H1 (cell line): ENCODE data around the gene WDR91. TPM values are rescaled to one million over a fixed set of nuclear protein-coding genes. Genes with fewer than 3 reads are reported as not detected.

Experiments
- EGR1 ChIP-seq: IDR thresholded peaks from 2 replicates; pipeline ENCODE4 v1.6.1; 2011; ENCODE audit warnings: low read depth, low read length, borderline replicate concordance
- JUN ChIP-seq: IDR thresholded peaks from 2 replicates; pipeline ENCODE4 v1.6.1; 2011; ENCODE audit warnings: low read depth, mild to moderate bottlenecking, improper control_type of control experiment, low read length
- JUND ChIP-seq: IDR thresholded peaks from 2 replicates; pipeline ENCODE4 v1.6.1; 2011; ENCODE audit warnings: mild to moderate bottlenecking, improper control_type of control experiment, low read length
- PHF8 ChIP-seq: fragments of 200-600 bp; sonication (generic); conservative IDR thresholded peaks from 2 replicates; pipeline ENCODE4 v1.7.1; 2012; ENCODE audit warnings: low read depth, mild to moderate bottlenecking, inconsistent platforms, low read length, moderate library complexity
- SP4 ChIP-seq: IDR thresholded peaks from 2 replicates; pipeline ENCODE4 v1.6.1; 2012; ENCODE audit warnings: low read length, inconsistent platforms
- YY1 ChIP-seq: IDR thresholded peaks from 2 replicates; pipeline ENCODE4 v1.6.1; 2011; ENCODE audit warnings: low read depth, mild to moderate bottlenecking, low read length
- microRNA-seq, 2 experiments: library from miRNA; unstranded; fragments of <30 nt; microRNA quantifications; one replicate each; pipeline versions ENCODE4 to v1.2.0, GENCODE V29; 2016 to 2020; ENCODE audit warnings: borderline microRNAs expressed in 2 of 2, borderline number of aligned reads in 2 of 2, borderline replicate concordance in 1 of 2
- polyA plus RNA-seq, 7 experiments: library from polyadenylated mRNA; depleted of rRNA in 3 of 7; stranded (reverse) in 5 of 7; unstranded in 2 of 7; fragments of >200 nt in 5 of 7; fragments of 200-250 nt in 2 of 7; gene quantifications; 1 replicate in 5 of 7; 2 replicates in 1 of 7; 4 replicates in 1 of 7; pipeline versions ENCODE4 v1.2.1 to v1.2.3, GENCODE V29; 2011 to 2013; ENCODE audit warnings: missing spikeins in 2 of 7, mixed read lengths in 2 of 7
- small RNA-seq: library from polyadenylated mRNA; stranded (forward); fragments of <200 nt; extraction: miRNeasy Mini kit (QIAGEN cat#:217004); gene quantifications from one replicate; pipeline ENCODE3, GENCODE V24; 2013; ENCODE audit not compliant: insufficient read depth
- total RNA-seq: library from RNA; stranded (reverse); fragmentation: NEBNext Ultra II Directional; extraction: Animal tissue kit (Norgen Biotek cat#: 25700); gene quantifications from 2 replicates; pipeline ENCODE4 v1.2.1, GENCODE V29; 2021

WDR91 gene
- total and polyA plus RNA-seq, 2 of the 8 experiments (the other 6 are each of a cell fraction or from before 2014, with no cell fraction given) = 8.2 to 14.7 TPM

- TF ChIP-seq JUND (no peak), JUN (no peak), YY1 (no peak), EGR1 (no peak), SP4 (no peak), PHF8 (no peak)
Observed at GRCh38 chr7:135143885-135144668, 67.2 kb downstream of the WDR91 start (continued).

Small RNAs within 50 kb of the gene (microRNA-seq; reads per million reads assigned to microRNA genes)
- gene MIR6509 = 0 to 0.61 reads per million in 2 experiments

Small RNAs within 50 kb of the gene (small RNA-seq; reads per million reads assigned to genes)
- 0.51 reads per million for gene MIR6509

Other genes starting within 250 kb of the WDR91 start
- 1.9 and 2.0 TPM in 2 replicates for gene AGBL3, start 225.0 kb downstream of the WDR91 start, total RNA-seq
- 0.49 and 1.1 TPM in 2 replicates for gene AGBL3, start 225.0 kb downstream of the WDR91 start, polyA plus RNA-seq (2011; rRNA removed)
- not detected in 2 replicates for gene TMEM140, start 63.5 kb downstream of the WDR91 start, total RNA-seq
- not detected in 2 replicates for gene TMEM140, start 63.5 kb downstream of the WDR91 start, polyA plus RNA-seq (2011; rRNA removed)
- gene CYREN, start 40.8 kb downstream of the WDR91 start, total RNA-seq = 46.0 and 46.2 TPM in 2 replicates
- 25.1 and 29.1 TPM in 2 replicates for gene CYREN, start 40.8 kb downstream of the WDR91 start, polyA plus RNA-seq (2011; rRNA removed)
- gene STRA8, start 22.3 kb upstream of the WDR91 start, total RNA-seq = not detected in 2 replicates
- gene STRA8, start 22.3 kb upstream of the WDR91 start, polyA plus RNA-seq (2011; rRNA removed) = not detected in 2 replicates